Measurements from ENCODE around the gene FCHSD2. TPM values are rescaled to one million over a fixed set of nuclear protein-coding genes. Genes with fewer than 3 reads are reported as not detected.

Gene FCHSD2
- total RNA-seq, 2 donors from 2014 or later = 14.0 to 17.6 TPM

GRCh38 chr11:72924568-72925190, 217.4 kb downstream of the FCHSD2 start:
- TF ChIP-seq, protein P1, sequence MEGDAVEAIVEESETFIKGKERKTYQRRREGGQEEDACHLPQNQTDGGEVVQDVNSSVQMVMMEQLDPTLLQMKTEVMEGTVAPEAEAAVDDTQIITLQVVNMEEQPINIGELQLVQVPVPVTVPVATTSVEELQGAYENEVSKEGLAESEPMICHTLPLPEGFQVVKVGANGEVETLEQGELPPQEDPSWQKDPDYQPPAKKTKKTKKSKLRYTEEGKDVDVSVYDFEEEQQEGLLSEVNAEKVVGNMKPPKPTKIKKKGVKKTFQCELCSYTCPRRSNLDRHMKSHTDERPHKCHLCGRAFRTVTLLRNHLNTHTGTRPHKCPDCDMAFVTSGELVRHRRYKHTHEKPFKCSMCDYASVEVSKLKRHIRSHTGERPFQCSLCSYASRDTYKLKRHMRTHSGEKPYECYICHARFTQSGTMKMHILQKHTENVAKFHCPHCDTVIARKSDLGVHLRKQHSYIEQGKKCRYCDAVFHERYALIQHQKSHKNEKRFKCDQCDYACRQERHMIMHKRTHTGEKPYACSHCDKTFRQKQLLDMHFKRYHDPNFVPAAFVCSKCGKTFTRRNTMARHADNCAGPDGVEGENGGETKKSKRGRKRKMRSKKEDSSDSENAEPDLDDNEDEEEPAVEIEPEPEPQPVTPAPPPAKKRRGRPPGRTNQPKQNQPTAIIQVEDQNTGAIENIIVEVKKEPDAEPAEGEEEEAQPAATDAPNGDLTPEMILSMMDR (conservative IDR thresholded peaks at IDR 0.05) = peak; percentile 61
- Histone ChIP-seq H3K27me3 (ENCODE audit: control insufficient read depth, insufficient read depth, low read length, poor library complexity, severe bottlenecking) (no peaks in the 10 kb centered on the region), H3K4me1 (ENCODE audit: control insufficient read depth, insufficient read depth, low read length) (no peaks in the 10 kb centered on the region), H3K4me3 (ENCODE audit: low read length) (no peak overlapping the region), H3K9ac (ENCODE audit: extremely low read depth, low read length, poor library complexity, severe bottlenecking) (no peak overlapping the region), H3K27ac (ENCODE audit: low read depth, low read length) (no peak overlapping the region), H3K36me3 (ENCODE audit: control insufficient read depth, insufficient read depth, low read length) (no peaks in the 10 kb centered on the region), H3K9me3 (ENCODE audit: control insufficient read depth, low read length) (no peaks in the 10 kb centered on the region)
- Mint-ChIP-seq H3K4me3 (no peak overlapping the region), H3K9me3 (no peaks in the 10 kb centered on the region), H3K4me1 (peaks cover 1% of the 10 kb centered on the region), H3K27me3 (ENCODE audit: insufficient read depth) (no peaks in the 10 kb centered on the region), H3K27ac (no peak overlapping the region), H3K36me3 (ENCODE audit: low read depth) (no peaks in the 10 kb centered on the region)
- DNase-seq = no peak
- 100% methylated on average over 1 of the region's 1 CpG for WGBS, 2 experiments (ENCODE audit: insufficient coverage in 1 of 2, insufficient read length in 1 of 2)

DNA sequence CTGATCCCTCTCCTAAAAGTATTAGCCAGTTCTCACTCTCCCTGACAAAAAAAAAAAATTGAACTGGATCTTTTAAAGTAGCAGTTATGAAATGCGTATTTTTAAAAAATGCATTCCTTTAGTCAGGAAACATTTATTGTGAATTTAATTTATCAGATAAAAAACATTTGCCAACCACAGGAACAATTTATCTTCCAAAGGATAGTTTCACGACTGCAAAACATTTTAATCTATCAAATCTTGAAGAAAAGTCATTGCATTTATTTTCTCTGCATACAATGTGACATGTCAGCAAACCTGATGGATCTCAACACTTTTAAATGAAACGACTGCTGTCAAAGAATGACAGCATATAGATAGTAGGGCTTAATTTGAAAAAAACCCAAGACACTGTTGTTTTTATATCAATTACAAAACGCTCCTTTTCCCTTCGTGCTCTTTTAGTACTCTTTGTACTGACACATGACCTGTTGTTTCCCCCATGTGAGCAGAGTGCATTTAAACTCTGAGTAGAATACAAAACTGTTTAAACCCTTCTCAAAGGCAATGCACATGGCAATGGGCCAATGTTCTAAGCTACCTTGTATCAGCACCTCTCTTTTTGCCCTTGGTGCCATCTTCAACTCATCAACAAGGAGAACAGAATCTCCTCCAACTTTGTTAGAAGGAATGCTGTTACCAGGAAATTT, 220.9 kb downstream of the FCHSD2 start:
- no peak overlapping the region for H3K4me3 ChIP-seq (ENCODE audit: low read length)
- no peak overlapping the region for H3K4me3 Mint-ChIP-seq
- H3K27ac Mint-ChIP-seq = no peak overlapping the region
- no peaks in the 10 kb centered on the region for H3K9me3 ChIP-seq (ENCODE audit: control insufficient read depth, low read length)
- no peak overlapping the region for H3K27ac ChIP-seq (ENCODE audit: low read depth, low read length)
- H3K27me3 Mint-ChIP-seq (ENCODE audit: insufficient read depth) = no peaks in the 10 kb centered on the region
- WGBS, 2 experiments (ENCODE audit: insufficient coverage in 1 of 2, insufficient read length in 1 of 2) = 85 to 87% methylated on average over 4 of the region's 5 CpGs
- no peaks in the 10 kb centered on the region for H3K9me3 Mint-ChIP-seq
- H3K4me1 Mint-ChIP-seq = no peaks in the 10 kb centered on the region
- H3K9ac ChIP-seq (ENCODE audit: extremely low read depth, low read length, poor library complexity, severe bottlenecking) = no peak overlapping the region
- H3K27me3 ChIP-seq (ENCODE audit: control insufficient read depth, insufficient read depth, low read length, poor library complexity, severe bottlenecking) = no peaks in the 10 kb centered on the region
- TF ChIP-seq, protein P1 (conservative IDR thresholded peaks at IDR 0.05) = no peak
- H3K4me1 ChIP-seq (ENCODE audit: control insufficient read depth, insufficient read depth, low read length) = no peaks in the 10 kb centered on the region
- no peak for DNase-seq
- H3K36me3 Mint-ChIP-seq (ENCODE audit: low read depth) = no peaks in the 10 kb centered on the region
- no peaks in the 10 kb centered on the region for H3K36me3 ChIP-seq (ENCODE audit: control insufficient read depth, insufficient read depth, low read length)

GRCh38 chr11:72920001-72920400, 222.1 kb downstream of the FCHSD2 start:
- Mint-ChIP-seq H3K4me1 (no peaks in the 10 kb centered on the region), H3K27me3 (ENCODE audit: insufficient read depth) (no peaks in the 10 kb centered on the region), H3K9me3 (peaks cover 3% of the 10 kb centered on the region), H3K27ac (no peak overlapping the region), H3K4me3 (no peak overlapping the region), H3K36me3 (ENCODE audit: low read depth) (peaks cover 4% of the 10 kb centered on the region)
- H3K27me3 ChIP-seq (ENCODE audit: control insufficient read depth, insufficient read depth, low read length, poor library complexity, severe bottlenecking) = no peaks in the 10 kb centered on the region
- H3K4me1 ChIP-seq (ENCODE audit: control insufficient read depth, insufficient read depth, low read length) = no peaks in the 10 kb centered on the region
- H3K9me3 ChIP-seq (ENCODE audit: control insufficient read depth, low read length) = no peaks in the 10 kb centered on the region
- TF ChIP-seq, protein P1 (conservative IDR thresholded peaks at IDR 0.05) = no peak
- no peak overlapping the region for H3K4me3 ChIP-seq (ENCODE audit: low read length)
- no peak overlapping the region for H3K9ac ChIP-seq (ENCODE audit: extremely low read depth, low read length, poor library complexity, severe bottlenecking)
- no peak overlapping the region for H3K27ac ChIP-seq (ENCODE audit: low read depth, low read length)
- H3K36me3 ChIP-seq (ENCODE audit: control insufficient read depth, insufficient read depth, low read length) = no peaks in the 10 kb centered on the region
- DNase-seq = no peak
